WI38 (cell line): ENCODE results near the gene POGZ.

Source experiments
- H3K4me3 ChIP-seq: 2 replicates; pipeline ENCODE4 v1.5.1; 2011; ENCODE audit warnings: low read depth, mild to moderate bottlenecking, control low read depth, low read length
- TF ChIP-seq, protein P1 (sequence below): IDR thresholded peaks from 2 replicates; pipeline ENCODE4 v1.5.1; 2012; ENCODE audit warnings: low read depth, mild to moderate bottlenecking, control low read depth, low read length

Gene POGZ

DNA sequence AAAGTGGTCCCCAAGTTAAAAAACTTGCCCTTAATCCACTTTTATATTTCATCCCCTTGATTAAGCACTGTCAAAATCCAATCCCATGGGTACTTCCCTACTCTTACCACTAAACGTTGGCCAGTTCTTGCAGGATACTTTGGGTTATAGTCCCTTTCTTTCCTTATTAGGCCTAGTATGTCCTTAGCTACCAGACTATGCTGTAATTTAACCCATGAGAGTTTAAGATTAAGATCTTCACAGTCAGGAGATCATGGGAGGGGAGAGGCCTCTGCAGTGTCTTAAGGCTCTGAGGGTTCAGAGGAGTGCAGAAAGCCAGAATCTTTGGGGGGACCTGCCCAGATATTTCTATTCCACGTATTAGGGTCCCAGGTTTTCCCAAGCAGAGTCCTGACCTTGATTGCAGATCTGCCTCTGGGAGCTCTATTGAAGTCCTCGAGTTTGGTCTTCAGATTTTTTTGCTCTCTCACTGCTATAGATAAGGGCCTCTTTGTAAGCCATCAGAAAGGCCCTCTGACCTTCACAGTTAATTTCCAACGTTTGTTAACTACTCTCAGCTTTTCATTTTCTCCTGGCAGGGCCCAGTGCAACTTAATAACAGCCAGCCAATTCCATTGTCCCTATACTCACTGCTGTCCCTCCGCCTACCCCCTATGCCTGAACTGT is 42.9 kb upstream of the POGZ start:
- TF ChIP-seq, protein P1, sequence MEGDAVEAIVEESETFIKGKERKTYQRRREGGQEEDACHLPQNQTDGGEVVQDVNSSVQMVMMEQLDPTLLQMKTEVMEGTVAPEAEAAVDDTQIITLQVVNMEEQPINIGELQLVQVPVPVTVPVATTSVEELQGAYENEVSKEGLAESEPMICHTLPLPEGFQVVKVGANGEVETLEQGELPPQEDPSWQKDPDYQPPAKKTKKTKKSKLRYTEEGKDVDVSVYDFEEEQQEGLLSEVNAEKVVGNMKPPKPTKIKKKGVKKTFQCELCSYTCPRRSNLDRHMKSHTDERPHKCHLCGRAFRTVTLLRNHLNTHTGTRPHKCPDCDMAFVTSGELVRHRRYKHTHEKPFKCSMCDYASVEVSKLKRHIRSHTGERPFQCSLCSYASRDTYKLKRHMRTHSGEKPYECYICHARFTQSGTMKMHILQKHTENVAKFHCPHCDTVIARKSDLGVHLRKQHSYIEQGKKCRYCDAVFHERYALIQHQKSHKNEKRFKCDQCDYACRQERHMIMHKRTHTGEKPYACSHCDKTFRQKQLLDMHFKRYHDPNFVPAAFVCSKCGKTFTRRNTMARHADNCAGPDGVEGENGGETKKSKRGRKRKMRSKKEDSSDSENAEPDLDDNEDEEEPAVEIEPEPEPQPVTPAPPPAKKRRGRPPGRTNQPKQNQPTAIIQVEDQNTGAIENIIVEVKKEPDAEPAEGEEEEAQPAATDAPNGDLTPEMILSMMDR = no peak
- H3K4me3 ChIP-seq = no peak overlapping the region

DNA sequence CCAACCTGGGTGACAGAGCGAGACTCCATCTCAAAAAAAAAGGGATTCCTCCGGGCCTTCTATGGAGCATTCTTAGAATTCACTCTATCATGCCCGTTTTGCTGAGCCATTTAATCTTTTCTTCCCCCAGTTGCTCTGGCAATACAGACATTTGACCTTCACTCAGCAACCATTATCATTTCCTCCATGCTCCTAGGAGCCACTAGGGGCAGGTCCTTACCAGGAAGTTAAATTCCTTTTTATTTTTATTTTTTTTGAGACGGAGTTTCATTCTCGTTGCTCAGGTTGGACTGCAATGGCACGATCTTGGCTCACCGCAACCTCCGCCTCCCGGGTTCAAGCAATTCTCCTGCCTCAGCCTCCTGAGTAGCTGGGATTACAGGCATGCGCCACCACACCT is 42.2 kb upstream of the POGZ start:
- TF ChIP-seq, protein P1 = no peak
- no peak overlapping the region for H3K4me3 ChIP-seq

DNA sequence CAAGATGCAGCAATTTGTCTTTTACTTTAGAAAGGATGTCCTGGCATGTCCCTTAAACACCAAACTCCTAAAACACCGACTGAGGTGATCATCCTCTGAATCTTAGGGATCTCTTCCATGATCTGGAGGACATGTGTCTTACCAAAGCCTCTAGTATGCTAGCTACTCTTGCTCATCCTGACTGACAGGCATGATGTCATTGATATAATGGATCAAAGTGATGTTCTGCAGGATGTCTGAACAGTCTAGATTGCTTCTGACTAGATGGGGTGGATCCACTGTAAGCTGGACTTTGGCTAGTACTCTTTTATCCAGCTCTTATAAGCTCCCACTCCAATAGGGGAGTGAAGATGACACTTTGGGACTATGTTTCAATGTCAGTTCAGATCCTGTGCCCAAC is 40.6 kb upstream of the POGZ start:
- no peak overlapping the region for H3K4me3 ChIP-seq
- TF ChIP-seq, protein P1 = no peak

DNA sequence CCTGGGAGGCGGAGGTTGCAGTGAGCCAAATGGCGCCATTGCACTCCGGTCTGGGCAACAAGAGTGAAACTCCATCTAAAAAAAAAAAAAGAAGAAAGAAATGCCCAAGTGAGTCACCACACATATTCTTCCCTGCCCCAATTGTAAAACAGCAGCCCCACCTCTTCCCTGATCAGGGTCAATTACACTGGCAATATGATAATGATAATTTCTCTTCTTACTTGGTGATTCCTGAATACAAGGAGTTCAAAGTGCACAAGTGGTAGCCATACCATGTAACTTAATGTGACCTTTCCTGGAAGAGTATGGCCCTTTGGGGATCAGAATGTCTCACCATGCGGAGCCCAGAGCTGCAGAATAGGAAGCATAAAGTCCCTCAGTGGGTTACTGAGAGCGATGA is 40.1 kb upstream of the POGZ start:
- TF ChIP-seq, protein P1 = no peak
- H3K4me3 ChIP-seq = no peak overlapping the region

DNA sequence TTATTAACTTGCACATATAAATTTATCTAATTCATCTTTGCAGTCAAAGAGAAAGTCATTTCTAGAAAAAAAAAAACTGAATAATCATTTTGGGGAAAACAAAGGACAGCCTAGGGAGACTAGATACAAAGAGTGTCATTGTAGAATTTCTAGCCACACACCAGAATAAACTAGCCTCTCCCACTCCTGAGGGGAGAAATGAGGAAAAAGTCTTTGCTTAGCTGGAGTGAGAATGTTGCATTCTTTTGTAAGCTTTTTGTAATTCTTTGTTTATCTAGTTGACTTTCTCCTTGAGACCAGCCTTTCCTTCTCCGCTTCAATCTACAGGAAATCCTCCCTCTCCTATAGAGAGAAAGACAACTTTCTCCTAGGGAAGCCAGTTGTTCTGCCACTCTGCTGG is 36.0 kb upstream of the POGZ start:
- TF ChIP-seq, protein P1 = no peak

DNA sequence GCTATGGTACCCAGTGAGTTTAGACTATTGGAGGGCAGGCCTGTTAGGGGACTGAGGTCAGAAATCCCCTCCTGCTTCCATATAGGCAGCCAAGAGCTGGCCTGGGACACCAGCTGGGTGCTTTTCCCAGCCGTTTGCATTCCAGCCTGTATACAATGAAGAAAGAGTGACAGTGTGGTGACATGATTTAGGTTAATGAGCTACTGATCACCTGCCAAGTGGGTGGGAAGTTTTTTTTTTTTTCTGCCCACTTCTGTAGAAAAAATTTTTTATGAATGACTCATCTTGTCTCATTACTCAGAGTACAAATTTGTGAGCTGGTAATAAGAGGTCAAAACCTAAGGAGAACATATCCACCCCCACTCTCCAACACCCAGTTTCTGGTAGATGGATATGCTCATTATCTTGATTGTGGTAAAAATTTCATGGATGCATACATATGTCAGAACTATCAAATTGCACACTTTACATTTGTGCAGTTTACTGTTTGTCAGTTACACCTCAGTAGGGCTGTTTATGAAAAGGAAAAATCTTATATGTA is 35.5 kb upstream of the POGZ start:
- TF ChIP-seq, protein P1 = no peak
- H3K4me3 ChIP-seq = no peak overlapping the region

More for the DNA sequence above, 36.0 kb upstream of the POGZ start:
- no peak overlapping the region for H3K4me3 ChIP-seq

DNA sequence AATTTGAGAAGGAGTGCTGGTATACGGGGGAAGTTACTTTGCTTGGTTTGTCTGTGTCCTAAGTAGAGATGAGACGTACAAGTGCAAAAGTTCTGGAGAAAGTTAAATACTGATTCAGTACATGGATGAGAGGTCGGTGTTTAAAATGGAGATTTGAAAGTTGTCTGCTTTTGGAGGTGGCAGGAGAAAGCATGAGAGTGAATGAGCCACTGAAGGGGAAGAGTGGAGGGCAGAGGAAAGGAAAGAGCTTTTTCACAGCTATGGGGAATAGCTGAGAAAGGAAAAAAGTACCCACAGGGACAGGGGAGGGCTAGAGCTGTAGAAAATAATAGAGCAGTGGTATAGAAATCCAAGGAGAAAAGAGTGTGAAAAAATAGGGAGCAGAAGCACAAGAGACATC is 33.7 kb upstream of the POGZ start:
- TF ChIP-seq, protein P1 = no peak
- H3K4me3 ChIP-seq = no peak overlapping the region
